ENCODE results near the gene DPP4. TPM values are rescaled to one million over a fixed set of nuclear protein-coding genes. Genes with fewer than 3 reads are reported as not detected.
"Not testable (repeated sequence)": the region's sequence is repeated elsewhere in the genome, so short reads cannot be mapped to it uniquely, and the experiment has no call there.

The DPP4 gene
- polyA plus RNA-seq, 1 donor from 2014 or later, result not detected

DNA sequence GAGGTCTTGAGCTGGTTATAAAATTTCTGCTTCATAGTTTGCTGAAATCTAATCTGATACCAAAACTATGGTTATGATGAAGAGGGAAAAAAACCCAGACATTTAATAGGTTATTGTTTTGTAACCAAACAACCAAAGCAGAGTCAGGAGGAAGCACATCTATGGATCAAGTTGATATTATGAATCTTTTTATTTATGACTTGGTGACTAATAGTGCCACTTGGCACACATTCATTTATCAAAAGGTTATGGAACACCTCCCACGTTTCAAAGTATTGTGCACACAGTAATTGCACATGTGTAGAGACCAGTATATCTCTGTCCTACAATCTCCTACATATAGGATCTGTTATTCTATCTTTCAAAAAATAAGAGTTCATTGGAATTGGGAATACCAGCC lies 93.0 kb downstream of the DPP4 start:
- TF ChIP-seq, protein P1, sequence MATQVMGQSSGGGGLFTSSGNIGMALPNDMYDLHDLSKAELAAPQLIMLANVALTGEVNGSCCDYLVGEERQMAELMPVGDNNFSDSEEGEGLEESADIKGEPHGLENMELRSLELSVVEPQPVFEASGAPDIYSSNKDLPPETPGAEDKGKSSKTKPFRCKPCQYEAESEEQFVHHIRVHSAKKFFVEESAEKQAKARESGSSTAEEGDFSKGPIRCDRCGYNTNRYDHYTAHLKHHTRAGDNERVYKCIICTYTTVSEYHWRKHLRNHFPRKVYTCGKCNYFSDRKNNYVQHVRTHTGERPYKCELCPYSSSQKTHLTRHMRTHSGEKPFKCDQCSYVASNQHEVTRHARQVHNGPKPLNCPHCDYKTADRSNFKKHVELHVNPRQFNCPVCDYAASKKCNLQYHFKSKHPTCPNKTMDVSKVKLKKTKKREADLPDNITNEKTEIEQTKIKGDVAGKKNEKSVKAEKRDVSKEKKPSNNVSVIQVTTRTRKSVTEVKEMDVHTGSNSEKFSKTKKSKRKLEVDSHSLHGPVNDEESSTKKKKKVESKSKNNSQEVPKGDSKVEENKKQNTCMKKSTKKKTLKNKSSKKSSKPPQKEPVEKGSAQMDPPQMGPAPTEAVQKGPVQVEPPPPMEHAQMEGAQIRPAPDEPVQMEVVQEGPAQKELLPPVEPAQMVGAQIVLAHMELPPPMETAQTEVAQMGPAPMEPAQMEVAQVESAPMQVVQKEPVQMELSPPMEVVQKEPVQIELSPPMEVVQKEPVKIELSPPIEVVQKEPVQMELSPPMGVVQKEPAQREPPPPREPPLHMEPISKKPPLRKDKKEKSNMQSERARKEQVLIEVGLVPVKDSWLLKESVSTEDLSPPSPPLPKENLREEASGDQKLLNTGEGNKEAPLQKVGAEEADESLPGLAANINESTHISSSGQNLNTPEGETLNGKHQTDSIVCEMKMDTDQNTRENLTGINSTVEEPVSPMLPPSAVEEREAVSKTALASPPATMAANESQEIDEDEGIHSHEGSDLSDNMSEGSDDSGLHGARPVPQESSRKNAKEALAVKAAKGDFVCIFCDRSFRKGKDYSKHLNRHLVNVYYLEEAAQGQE (IDR thresholded peaks at IDR 0.05; ENCODE audit: borderline replicate concordance), result no peak
- no peak overlapping the region for H3K4me3 ChIP-seq (ENCODE audit: low read length)
- no peak overlapping the region for H3K27ac ChIP-seq (ENCODE audit: low read length)
- no peaks in the 10 kb centered on the region for H3K9me3 ChIP-seq (ENCODE audit: low read length)
- H3K27me3 ChIP-seq (ENCODE audit: insufficient read depth, low read depth, low read length), result no peaks in the 10 kb centered on the region
- no peaks in the 10 kb centered on the region for H3F3A ChIP-seq (ENCODE audit: insufficient read depth, low read length, poor library complexity, severe bottlenecking)
- no peaks in the 10 kb centered on the region for H3K36me3 ChIP-seq (ENCODE audit: insufficient read depth, low read length)
- no peaks in the 10 kb centered on the region for H4K20me1 ChIP-seq (ENCODE audit: insufficient read depth)
- H3K4me2 ChIP-seq (ENCODE audit: low read length), result no peak overlapping the region
- H3K9ac ChIP-seq (ENCODE audit: low read length), result no peak overlapping the region
- H3K79me2 ChIP-seq (replicated peaks; ENCODE audit: insufficient read depth, low read length), result no peaks in the 10 kb centered on the region
- H3K9me2 ChIP-seq (ENCODE audit: insufficient read depth, low read length), result no peaks in the 10 kb centered on the region
- no peak overlapping the region for H2AFZ ChIP-seq (ENCODE audit: low read depth, low read length)

DNA sequence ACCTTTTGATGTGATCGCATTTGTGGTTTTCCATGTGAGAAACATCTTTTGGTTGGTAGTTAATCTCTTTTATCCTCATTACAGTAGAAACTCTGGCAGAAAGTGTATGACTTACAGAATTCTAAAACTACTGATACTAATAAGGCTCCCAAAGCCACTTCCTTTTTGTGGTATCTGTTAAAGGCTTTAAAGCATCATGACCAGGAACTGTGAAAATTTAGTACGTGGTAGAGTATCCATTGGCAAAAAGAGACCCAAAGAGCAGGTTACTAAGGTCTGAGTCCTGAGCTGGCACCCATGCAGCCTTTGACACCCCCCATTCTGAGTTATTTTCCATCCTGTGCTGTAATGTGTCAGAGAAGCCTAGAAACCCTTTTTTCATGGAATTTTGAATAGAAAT lies 94.5 kb downstream of the DPP4 start:
- Histone ChIP-seq H3K79me2 (replicated peaks; ENCODE audit: insufficient read depth, low read length) (no peaks in the 10 kb centered on the region), H3K4me2 (ENCODE audit: low read length) (no peak overlapping the region), H2AFZ (ENCODE audit: low read depth, low read length) (no peak overlapping the region), H3K9ac (ENCODE audit: low read length) (no peak overlapping the region), H3K9me3 (ENCODE audit: low read length) (no peaks in the 10 kb centered on the region), H3K4me3 (ENCODE audit: low read length) (no peak overlapping the region), H3K27ac (ENCODE audit: low read length) (no peak overlapping the region), H3F3A (ENCODE audit: insufficient read depth, low read length, poor library complexity, severe bottlenecking) (no peaks in the 10 kb centered on the region), H4K20me1 (ENCODE audit: insufficient read depth) (no peaks in the 10 kb centered on the region), H3K9me2 (ENCODE audit: insufficient read depth, low read length) (no peaks in the 10 kb centered on the region), H3K36me3 (ENCODE audit: insufficient read depth, low read length) (no peaks in the 10 kb centered on the region), H3K27me3 (ENCODE audit: insufficient read depth, low read depth, low read length) (no peaks in the 10 kb centered on the region)
- TF ChIP-seq EZH2 (IDR thresholded peaks at IDR 0.05; ENCODE audit: borderline replicate concordance, insufficient read depth, low read length, poor library complexity, severe bottlenecking), result no peak
- TF ChIP-seq, protein P2, sequence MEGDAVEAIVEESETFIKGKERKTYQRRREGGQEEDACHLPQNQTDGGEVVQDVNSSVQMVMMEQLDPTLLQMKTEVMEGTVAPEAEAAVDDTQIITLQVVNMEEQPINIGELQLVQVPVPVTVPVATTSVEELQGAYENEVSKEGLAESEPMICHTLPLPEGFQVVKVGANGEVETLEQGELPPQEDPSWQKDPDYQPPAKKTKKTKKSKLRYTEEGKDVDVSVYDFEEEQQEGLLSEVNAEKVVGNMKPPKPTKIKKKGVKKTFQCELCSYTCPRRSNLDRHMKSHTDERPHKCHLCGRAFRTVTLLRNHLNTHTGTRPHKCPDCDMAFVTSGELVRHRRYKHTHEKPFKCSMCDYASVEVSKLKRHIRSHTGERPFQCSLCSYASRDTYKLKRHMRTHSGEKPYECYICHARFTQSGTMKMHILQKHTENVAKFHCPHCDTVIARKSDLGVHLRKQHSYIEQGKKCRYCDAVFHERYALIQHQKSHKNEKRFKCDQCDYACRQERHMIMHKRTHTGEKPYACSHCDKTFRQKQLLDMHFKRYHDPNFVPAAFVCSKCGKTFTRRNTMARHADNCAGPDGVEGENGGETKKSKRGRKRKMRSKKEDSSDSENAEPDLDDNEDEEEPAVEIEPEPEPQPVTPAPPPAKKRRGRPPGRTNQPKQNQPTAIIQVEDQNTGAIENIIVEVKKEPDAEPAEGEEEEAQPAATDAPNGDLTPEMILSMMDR (IDR thresholded peaks at IDR 0.05; ENCODE audit: poor library complexity, severe bottlenecking), result no peak
- no peak for TF ChIP-seq POLR2AphosphoS5 (IDR thresholded peaks at IDR 0.05)
- TF ChIP-seq, protein P1 (IDR thresholded peaks at IDR 0.05; ENCODE audit: borderline replicate concordance), result no peak
- TF ChIP-seq MXI1 (conservative IDR thresholded peaks at IDR 0.05; ENCODE audit: poor library complexity, severe bottlenecking), result no peak
- TF ChIP-seq EP300 (conservative IDR thresholded peaks at IDR 0.05; ENCODE audit: poor library complexity, severe bottlenecking), result no peak
- no peak for TF ChIP-seq SMC3 (conservative IDR thresholded peaks at IDR 0.05; ENCODE audit: poor library complexity)
- TF ChIP-seq RAD21 (conservative IDR thresholded peaks at IDR 0.05), result no peak
- no peak for TF ChIP-seq TAF1 (IDR thresholded peaks at IDR 0.05; ENCODE audit: low read depth)

DNA sequence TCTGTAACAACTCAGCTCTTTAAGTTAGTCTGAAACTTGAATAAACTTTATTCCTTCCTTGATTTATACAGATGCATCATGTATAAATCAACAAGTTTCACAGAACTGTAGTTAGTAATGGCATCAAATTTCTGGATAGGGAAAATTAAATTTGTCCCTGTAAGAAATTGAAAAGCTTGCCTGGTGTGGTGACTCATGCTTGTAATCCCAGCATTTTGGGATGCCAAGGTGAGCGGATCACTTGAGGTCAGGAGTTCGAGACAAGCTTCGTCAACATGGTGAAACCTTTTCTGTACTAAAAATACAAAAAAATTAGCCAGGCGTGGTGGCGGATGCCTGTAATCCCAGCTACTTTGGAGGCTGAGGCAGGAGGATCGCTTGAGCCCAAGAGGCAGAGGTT lies 96.1 kb downstream of the DPP4 start:
- not testable (repeated sequence) for H3K27me3 ChIP-seq (ENCODE audit: insufficient read depth, low read depth, low read length); H3K9ac ChIP-seq (ENCODE audit: low read length); H2AFZ ChIP-seq (ENCODE audit: low read depth, low read length); H3K36me3 ChIP-seq (ENCODE audit: insufficient read depth, low read length); H3K79me2 ChIP-seq (replicated peaks; ENCODE audit: insufficient read depth, low read length); H3F3A ChIP-seq (ENCODE audit: insufficient read depth, low read length, poor library complexity, severe bottlenecking); H3K4me3 ChIP-seq (ENCODE audit: low read length); H3K9me3 ChIP-seq (ENCODE audit: low read length); H3K4me2 ChIP-seq (ENCODE audit: low read length); H3K27ac ChIP-seq (ENCODE audit: low read length); H4K20me1 ChIP-seq (ENCODE audit: insufficient read depth); H3K9me2 ChIP-seq (ENCODE audit: insufficient read depth, low read length)

Data from neural cell (in vitro differentiated cells).